Measurements from ENCODE around the gene CCDC149. TPM values are rescaled to one million over a fixed set of nuclear protein-coding genes. Genes with fewer than 3 reads are reported as not detected.

The CCDC149 gene
- total RNA-seq, 1 experiment from 2014 or later = 5.3 TPM

GRCh38 chr4:24837336-24837735, 75.5 kb downstream of the CCDC149 start:
- Histone ChIP-seq H3K27me3 (ENCODE audit: insufficient read depth, low read length) (no peaks in the 10 kb centered on the region), H3K9me3 (ENCODE audit: control insufficient read depth in 1 of 2, insufficient read depth in 1 of 2, low read depth in 1 of 2, low read length in 2 of 2) (no peaks in the 10 kb centered on the region), H3K4me2 (ENCODE audit: low read length) (no peak overlapping the region), H3K9me2 (ENCODE audit: insufficient read depth) (no peaks in the 10 kb centered on the region), H3K27ac (ENCODE audit: low read depth, low read length) (no peak overlapping the region), H2AFZ (ENCODE audit: low read depth, low read length, poor library complexity, severe bottlenecking) (no peak overlapping the region), H3K4me1 (ENCODE audit: control insufficient read depth in 1 of 2, insufficient read depth in 2 of 2, low read length in 2 of 2) (no peaks in the 10 kb centered on the region; a peak in 1 of 4 replicates), H3K4me3 (replicated peaks in 1 of 2; ENCODE audit: low read depth in 1 of 2, low read length in 2 of 2) (no peak overlapping the region), H3K36me3 (ENCODE audit: control insufficient read depth in 1 of 2, insufficient read depth in 2 of 2, low read length in 2 of 2) (no peaks in the 10 kb centered on the region), H3K9ac (ENCODE audit: low read length) (no peak overlapping the region), H3K79me2 (ENCODE audit: insufficient read depth, low read length) (no peaks in the 10 kb centered on the region), H4K20me1 (ENCODE audit: insufficient read depth) (no peaks in the 10 kb centered on the region)
- ChIA-PET CTCF (no interaction called here), POLR2A (no interaction called here), RAD21 (ENCODE audit: low non-redundant PET in 1 of 2, low total read pairs in 2 of 2, uncharacterized antibody in 2 of 2, unreplicated experiment in 2 of 2) (no interaction called here)
- TF ChIP-seq SIN3A (IDR thresholded peaks at IDR 0.05; ENCODE audit: low read depth) = no peak
- TF ChIP-seq EZH2 (IDR thresholded peaks at IDR 0.05) = no peak
- intact Hi-C loops (cut with micrococcal nuclease) = no loop called here
- BruUV-seq (replicated peaks) = no TSS peak
- no peak for DNase-seq (ENCODE audit: low read depth, low spot score)
- ATAC-seq = no peak

GRCh38 chr4:24836661-24837242, 76.1 kb downstream of the CCDC149 start:
- RAD21 ChIA-PET (ENCODE audit: low non-redundant PET in 1 of 2, low total read pairs in 2 of 2, uncharacterized antibody in 2 of 2, unreplicated experiment in 2 of 2) = no interaction called here
- no TSS peak for BruUV-seq (replicated peaks)
- TF ChIP-seq JUND (IDR thresholded peaks at IDR 0.05) (no peak), YY1 (IDR thresholded peaks at IDR 0.05; ENCODE audit: extremely low read depth, insufficient replicate concordance, low read depth, low read length) (no peak), POLR2A (IDR thresholded peaks at IDR 0.05; ENCODE audit: borderline replicate concordance, extremely low read depth, insufficient read depth, insufficient read length) (no peak), EGR1 (IDR thresholded peaks at IDR 0.05; ENCODE audit: low read depth) (no peak), FOSL1 (IDR thresholded peaks at IDR 0.05; ENCODE audit: low read depth) (no peak), ZBTB33 (IDR thresholded peaks at IDR 0.05; ENCODE audit: extremely low read depth, insufficient replicate concordance, low read length) (no peak), ELF1 (IDR thresholded peaks at IDR 0.05; ENCODE audit: borderline replicate concordance, low read depth) (no peak), EZH2phosphoT487 (IDR thresholded peaks at IDR 0.05; ENCODE audit: borderline replicate concordance) (no peak), CTCF (IDR thresholded peaks at IDR 0.05 in 2 of 3, conservative IDR thresholded peaks at IDR 0.05 in 1 of 3; ENCODE audit: borderline replicate concordance in 1 of 3, insufficient read depth in 1 of 3, low read depth in 2 of 3, low read length in 2 of 3) (no peak), POLR2AphosphoS5 (IDR thresholded peaks at IDR 0.05; ENCODE audit: low read depth, low read length) (no peak), EZH2 (IDR thresholded peaks at IDR 0.05) (no peak), REST (IDR thresholded peaks at IDR 0.05; ENCODE audit: low read depth) (no peak)

More at GRCh38 chr4:24836661-24837242, 76.1 kb downstream of the CCDC149 start:
- no peak overlapping the region for H3K27ac ChIP-seq (ENCODE audit: low read depth, low read length)
- ATAC-seq (no peak), DNase-seq (ENCODE audit: low read depth, low spot score) (no peak)
- H3K4me3 ChIP-seq (replicated peaks in 1 of 2; ENCODE audit: low read depth in 1 of 2, low read length in 2 of 2) = no peak overlapping the region
- H3K79me2 ChIP-seq (ENCODE audit: insufficient read depth, low read length) = no peaks in the 10 kb centered on the region
- H3K4me2 ChIP-seq (ENCODE audit: low read length) = no peak overlapping the region
- no peaks in the 10 kb centered on the region for H3K27me3 ChIP-seq (ENCODE audit: insufficient read depth, low read length)
- no peaks in the 10 kb centered on the region for H4K20me1 ChIP-seq (ENCODE audit: insufficient read depth)
- H2AFZ ChIP-seq (ENCODE audit: low read depth, low read length, poor library complexity, severe bottlenecking) = no peak overlapping the region
- H3K9me2 ChIP-seq (ENCODE audit: insufficient read depth) = no peaks in the 10 kb centered on the region
- intact Hi-C loops (cut with micrococcal nuclease) = no loop called here
- H3K36me3 ChIP-seq (ENCODE audit: control insufficient read depth in 1 of 2, insufficient read depth in 2 of 2, low read length in 2 of 2) = no peaks in the 10 kb centered on the region
- ChIA-PET CTCF (no interaction called here), POLR2A (no interaction called here)
- H3K9me3 ChIP-seq (ENCODE audit: control insufficient read depth in 1 of 2, insufficient read depth in 1 of 2, low read depth in 1 of 2, low read length in 2 of 2) = no peaks in the 10 kb centered on the region
- no peaks in the 10 kb centered on the region; a peak in 1 of 4 replicates for H3K4me1 ChIP-seq (ENCODE audit: control insufficient read depth in 1 of 2, insufficient read depth in 2 of 2, low read length in 2 of 2)
- H3K9ac ChIP-seq (ENCODE audit: low read length) = no peak overlapping the region
